ENCODE measurements around the gene PRKCE.

PRKCE gene

GRCh38 chr2:45723857-45724256 is 72.4 kb downstream of the PRKCE start:
- DNase-seq: no peak

- no peak for DNase-seq
These were observed 72.9 kb downstream of the PRKCE start for GRCh38 chr2:45724335-45724734.

GRCh38 chr2:45725731-45726130 is 74.3 kb downstream of the PRKCE start:
- DNase-seq: no peak

GRCh38 chr2:45726188-45726587 is 74.7 kb downstream of the PRKCE start:
- DNase-seq: no peak

- DNase-seq: no peak
These were observed 77.0 kb downstream of the PRKCE start for GRCh38 chr2:45728458-45728942.

GRCh38 chr2:45729753-45730512 is 78.5 kb downstream of the PRKCE start:
- no peak for DNase-seq

DNA sequence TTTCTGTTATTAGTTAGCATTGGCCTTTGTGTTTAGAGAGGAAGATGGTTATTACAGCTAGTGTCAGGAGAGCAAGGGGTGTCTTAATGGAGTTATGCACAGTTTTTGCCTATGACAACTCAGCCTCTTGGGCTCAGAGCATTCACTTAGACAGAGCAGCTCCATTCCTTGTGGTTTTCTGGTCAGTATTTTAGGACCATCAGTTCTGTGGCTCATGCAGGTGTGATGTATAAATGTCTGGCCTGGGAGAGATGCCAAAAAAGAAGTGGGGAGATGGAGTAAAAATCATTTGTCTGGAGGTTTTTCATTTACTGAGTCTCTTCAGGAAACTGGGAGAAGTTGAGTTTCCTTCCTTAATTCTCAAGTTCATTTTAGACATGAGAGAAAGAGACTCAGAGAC is 79.7 kb downstream of the PRKCE start:
- no peak for DNase-seq

DNA sequence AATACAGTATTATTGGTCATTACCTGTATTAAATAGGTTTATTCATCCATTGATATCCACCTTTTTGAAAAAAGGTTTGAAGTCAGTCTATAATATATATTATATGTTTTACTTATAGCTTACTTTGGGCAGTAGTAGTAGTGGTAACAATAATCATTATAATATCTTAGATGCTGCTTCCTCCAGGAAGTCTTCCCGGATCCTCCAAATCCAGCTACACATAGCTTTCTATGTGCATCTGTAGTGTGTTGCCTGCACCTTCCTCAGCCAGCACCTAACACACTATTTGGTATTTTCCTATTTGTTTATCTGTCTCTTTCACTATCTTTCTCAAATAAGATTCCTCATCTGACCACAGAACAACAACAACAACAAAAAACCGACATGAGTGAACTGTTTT is 81.0 kb downstream of the PRKCE start:
- DNase-seq: no peak

DNA sequence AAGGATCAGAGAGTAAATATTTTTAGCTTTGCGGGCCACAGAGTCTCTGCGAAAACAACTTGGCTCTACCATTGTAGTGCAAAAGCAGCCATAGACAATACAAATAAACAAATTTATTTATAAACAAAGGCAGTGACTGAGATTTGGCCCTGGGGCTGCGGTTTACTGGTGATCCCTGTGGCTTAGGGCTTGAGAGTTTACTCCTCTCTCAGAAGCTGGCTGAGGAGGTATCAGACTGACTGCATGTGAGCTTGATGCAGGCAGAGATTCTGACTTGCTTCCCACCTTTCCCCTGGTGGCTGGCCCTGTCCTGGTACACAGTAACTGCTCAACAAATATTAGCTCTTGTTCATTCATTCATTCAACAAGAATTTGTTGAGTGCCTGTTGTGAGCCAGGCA is 81.5 kb downstream of the PRKCE start:
- no peak for DNase-seq

DNA sequence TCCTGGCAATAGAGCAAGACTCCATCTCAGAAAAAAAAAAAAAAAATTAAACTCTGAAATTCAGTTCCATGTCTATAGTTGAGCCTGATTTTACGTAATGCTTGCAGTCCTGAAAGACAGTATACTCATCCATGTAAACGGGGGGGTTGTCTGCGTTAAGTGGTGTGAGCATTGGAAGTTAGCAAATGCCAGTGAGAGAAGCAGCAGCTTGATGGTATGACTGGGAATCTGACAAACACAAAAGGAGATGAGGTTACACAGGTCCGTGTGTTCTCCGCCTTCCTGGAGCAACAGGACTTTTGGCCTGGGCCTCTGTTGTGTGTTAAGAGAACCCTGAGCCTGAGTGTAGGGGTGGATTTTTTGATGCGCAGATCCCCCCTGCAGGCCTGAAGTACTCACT is 82.9 kb downstream of the PRKCE start:
- DNase-seq: no peak

DNA sequence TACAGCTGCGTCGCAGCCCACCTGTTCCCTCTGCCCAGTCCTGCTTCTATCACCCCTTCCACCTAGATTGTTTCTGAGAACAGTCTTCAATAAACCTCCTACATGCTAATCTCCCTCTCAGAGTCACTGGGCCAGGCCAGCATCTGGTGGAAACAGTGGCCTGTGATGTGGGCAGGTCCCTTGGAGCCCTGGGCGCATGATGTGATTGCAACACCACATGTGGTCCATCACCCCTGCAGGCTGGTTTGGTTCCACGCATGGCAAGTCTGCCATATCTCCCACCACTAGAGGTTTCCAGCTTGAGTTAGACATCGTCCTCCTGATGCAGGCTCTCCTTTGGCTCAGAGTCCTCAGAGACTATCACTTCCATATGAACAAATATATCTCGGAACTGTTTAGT is 83.5 kb downstream of the PRKCE start:
- peak in 1 of 58 donors; percentile 9 for DNase-seq

DNA sequence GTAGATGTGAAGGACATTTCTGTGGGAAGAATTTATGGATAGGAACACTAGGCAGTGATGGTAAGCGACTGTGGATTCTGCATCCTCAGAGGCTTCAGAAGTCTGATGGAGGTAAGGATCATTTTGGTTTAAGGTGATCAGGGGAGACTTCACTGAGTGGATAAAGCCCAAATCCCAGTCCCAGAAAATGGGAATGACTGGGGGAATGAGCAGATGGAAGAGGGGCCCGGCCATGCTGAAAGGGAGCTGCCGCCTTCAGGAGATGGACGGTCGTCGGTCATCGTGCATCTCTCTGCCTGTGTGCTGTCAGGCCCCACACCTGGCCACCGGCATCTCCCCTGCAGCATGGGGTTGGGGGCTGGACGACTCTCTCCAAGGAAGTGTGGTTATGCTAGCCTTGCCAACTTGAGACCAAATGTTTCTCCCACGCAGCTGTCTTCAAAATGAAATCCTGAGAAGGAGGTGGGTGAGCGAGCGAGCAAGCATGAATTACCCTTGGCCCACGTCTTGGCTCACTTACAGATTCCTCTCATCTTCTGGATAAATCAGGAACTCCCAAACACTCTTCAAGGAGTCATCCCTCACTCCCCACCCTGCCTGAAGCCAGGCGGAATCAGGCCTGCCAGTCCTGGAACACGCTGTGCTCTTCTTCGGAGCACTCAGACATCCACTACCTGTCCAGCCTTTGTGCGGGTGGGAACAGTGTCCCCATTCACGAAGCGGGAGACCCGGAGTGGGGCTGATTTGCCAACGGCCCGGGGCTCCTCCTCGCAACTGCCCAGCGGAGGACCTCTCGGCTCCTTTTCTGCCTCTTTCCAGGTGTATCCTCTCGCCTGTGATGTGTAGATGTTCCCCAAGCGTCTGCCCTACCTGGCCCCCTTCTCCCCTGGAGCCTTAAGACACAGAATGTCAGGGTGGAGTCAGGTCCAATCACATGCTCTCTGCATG is 85.6 kb downstream of the PRKCE start:
- peak in 37 of 58 donors; percentile 6 to 87 (median 34) for DNase-seq

DNA sequence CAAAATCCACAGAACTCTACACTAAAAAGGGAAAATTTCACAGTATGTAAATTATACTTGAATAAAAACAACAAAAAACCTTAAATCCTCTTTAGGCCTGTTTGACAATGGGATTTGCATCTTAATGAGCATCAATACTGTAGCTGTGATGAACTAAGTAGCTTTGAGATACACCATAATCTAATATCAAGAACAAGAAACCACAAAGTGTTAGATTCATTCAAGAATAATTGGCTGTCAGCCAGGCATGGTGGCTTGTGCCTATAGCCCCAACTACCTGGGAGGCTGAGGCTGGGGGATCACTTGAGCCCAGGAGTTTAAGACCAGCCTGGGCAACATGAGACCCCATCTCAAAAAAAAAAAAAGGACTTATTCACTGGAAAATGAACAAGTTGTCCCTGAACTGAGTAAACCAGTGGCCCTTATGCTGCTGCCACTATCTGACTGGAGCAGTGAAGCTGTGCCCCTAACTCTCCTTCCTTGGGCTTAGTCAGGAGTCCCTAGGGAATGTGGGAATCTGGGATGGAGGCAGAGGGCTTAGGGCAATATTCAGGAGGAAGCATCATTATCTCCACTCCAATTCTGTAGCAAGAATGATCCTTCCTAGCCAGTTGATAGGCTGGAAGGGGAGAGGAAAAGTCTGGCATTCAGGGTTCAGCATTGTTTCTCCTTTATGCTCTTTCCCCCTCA is 88.5 kb downstream of the PRKCE start:
- no peak for DNase-seq

DNA sequence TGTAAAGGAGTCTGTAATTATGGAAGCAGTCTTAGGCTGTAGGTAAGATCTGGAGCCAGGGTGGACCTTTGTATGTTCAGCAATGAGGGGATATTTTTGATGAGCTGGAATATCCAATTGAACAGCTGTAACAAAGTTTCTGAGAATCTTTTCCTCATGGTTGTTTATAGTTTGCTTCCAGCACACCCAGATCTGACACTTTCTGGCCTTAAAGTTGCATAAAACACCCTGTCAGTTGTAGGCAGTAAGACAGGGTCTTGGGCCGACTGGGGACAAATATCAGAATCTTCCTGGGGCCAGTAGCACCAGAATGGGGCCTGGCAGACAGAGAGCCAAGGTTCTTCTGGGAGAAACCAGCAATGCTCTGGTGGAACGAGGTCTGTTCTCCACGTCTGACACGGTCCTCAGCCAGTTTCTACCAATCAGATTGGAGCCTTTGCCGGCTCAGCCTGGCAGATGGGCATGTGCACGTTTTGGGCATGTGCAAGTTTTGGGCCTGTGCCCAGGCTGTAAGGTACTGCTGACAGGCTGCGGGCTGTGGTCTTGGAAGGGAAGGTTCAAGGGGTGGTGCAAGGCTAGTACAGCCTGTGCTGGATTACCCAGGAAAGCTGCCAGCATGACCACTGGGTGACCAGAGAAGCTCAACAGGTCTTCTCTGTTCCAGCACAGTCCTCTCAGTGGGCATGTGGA is 89.8 kb downstream of the PRKCE start:
- DNase-seq: peak in 2 of 58 donors; percentile 2 to 11

DNA sequence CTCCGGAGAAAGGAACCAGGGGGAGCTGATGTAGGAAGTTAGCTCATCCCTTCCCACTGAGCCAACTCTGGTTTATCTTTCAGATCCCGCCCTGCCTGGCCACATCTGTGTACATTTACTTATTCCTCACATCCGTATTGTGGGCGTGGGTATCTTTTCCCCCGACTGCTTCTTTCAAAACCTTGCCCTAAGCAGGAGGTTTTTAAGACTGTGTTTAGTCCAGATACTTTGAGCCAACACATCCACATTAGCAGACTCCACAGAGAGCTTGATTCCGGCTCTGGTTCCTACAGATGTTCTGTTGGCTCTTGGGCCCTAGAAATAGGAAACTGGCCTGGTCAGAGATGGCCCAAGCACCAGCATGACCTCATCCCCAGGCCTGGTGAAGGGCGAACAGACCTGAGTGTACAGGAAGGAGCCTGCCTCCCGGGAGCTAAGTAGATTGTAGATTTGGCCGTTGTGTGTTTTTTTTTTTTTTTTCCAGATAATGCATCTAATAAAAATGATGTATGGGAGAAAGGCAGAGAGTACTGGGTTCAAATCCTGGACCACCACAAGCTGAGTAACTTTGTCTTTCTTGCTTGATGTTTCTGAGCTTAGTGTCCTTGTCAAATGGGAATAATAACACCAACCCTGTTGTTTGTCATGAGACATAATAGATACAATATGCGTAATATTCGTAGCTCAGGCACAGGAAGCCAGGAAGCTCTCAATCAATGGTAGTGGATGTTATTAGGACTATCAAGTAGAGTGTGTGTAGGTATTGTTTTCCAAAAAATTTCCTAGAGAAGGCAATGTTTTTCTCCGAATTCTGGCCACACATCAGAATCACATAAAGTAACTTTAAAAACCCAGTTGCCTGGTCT is 92.3 kb downstream of the PRKCE start:
- no peak for DNase-seq

DNA sequence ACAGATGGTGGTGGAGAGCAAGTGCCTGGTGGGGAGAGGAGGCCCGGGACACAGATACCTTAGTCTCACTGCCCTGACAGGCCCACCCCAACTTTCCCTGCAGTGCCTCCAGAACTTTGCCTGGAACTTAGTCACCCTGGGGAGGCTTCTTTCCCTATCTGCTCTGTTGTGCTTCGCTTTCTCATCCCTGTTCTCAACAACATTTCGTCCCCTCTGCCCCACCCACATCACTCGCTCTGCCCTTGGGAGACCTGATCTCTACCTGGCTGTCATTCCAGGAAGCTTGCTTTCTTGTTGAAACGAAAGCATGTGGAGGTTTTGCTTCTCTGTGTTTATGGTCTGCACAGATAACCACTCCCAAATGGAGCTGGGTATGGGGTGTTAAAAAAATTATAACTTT is 93.8 kb downstream of the PRKCE start:
- no peak for DNase-seq

GRCh38 chr2:45746888-45747287 is 95.4 kb downstream of the PRKCE start:
- DNase-seq: no peak

DNA sequence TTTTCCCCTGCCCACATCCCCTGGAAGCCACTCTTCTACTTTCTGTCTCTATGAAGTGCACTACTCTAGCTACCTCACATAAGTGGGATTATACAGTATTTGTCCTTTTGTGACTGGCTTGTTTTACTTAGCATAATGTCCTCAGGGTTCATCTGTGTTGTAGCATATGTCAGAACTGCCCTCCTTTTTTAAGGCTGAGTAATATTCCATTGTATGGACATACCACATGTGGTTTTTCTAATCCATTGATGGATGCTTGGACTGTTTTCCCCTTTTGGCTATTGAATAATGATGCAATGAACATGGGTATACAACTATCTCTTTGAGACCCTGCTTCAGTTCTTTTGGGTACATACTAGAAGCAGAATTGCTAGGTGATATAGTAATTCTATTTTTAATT is 95.9 kb downstream of the PRKCE start:
- DNase-seq: no peak

- DNase-seq: peak in 27 of 58 donors; percentile 5 to 69 (median 33)
These were observed 96.8 kb downstream of the PRKCE start for GRCh38 chr2:45748239-45748638.

DNA sequence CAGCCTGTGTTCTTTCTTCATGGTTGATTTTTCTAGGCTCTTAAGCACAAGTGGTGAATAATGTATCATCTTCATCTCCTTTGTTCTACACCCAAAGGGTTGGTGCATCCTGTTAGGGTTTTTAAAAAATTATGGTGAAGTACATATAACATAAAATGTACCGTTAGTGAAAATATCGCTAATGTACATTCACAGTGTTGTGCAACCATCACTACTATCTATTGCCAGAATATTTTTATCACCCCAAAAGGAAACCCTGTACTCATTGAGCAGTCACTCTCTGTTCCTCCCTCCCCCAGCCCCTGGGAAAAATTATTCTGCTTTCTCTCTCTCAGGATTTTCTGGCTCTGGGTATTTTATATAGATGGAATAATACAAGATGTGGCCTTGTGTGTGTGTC is 98.5 kb downstream of the PRKCE start:
- no peak for DNase-seq

Measured in anterior cingulate cortex (tissue), 58 donors.